Measurements from ENCODE around the gene ZNF611.
"Not testable (repeated sequence)": the region's sequence is repeated elsewhere in the genome, so short reads cannot be mapped to it uniquely, and the experiment has no call there.

ZNF611 gene

GRCh38 chr19:52742516-52742915, 7.7 kb upstream of the ZNF611 start:
- DNase-seq (ENCODE audit: low read depth, low spot score), result no peak
- in situ Hi-C loops (cut with HindIII; ENCODE audit: low sequenced_read_pairs), result no loop called here
- H3K4me3 ChIP-seq (ENCODE audit: low read depth, low read length), result no peak overlapping the region
- TF ChIP-seq CTCF (IDR thresholded peaks at IDR 0.05; ENCODE audit: low read depth, low read length), result no peak

GRCh38 chr19:52741951-52742485, 7.2 kb upstream of the ZNF611 start:
- no peak for DNase-seq (ENCODE audit: low read depth, low spot score)
- TF ChIP-seq CTCF (IDR thresholded peaks at IDR 0.05; ENCODE audit: low read depth, low read length), result no peak
- in situ Hi-C loops (cut with HindIII; ENCODE audit: low sequenced_read_pairs), result no loop called here

GRCh38 chr19:52741371-52741770, 6.5 kb upstream of the ZNF611 start:
- H3K4me3 ChIP-seq (ENCODE audit: low read depth, low read length); DNase-seq (ENCODE audit: low read depth, low spot score); in situ Hi-C loops (cut with HindIII; ENCODE audit: low sequenced_read_pairs): not testable (repeated sequence)

More at GRCh38 chr19:52741951-52742485, 7.2 kb upstream of the ZNF611 start:
- H3K4me3 ChIP-seq (ENCODE audit: low read depth, low read length), result no peak overlapping the region

GRCh38 chr19:52739576-52739975, 4.7 kb upstream of the ZNF611 start:
- in situ Hi-C loops (cut with HindIII; ENCODE audit: low sequenced_read_pairs), result no loop called here
- H3K4me3 ChIP-seq (ENCODE audit: low read depth, low read length), result no peak overlapping the region
- DNase-seq (ENCODE audit: low read depth, low spot score), result no peak
- TF ChIP-seq CTCF (IDR thresholded peaks at IDR 0.05; ENCODE audit: low read depth, low read length), result no peak

GRCh38 chr19:52735734-52736133, 890 bp upstream of the ZNF611 start:
- in situ Hi-C loops (cut with HindIII; ENCODE audit: low sequenced_read_pairs), result no loop called here
- no peak overlapping the region for H3K4me3 ChIP-seq (ENCODE audit: low read depth, low read length)
- DNase-seq (ENCODE audit: low read depth, low spot score), result peak; percentile 31
- no peak for TF ChIP-seq CTCF (IDR thresholded peaks at IDR 0.05; ENCODE audit: low read depth, low read length)

GRCh38 chr19:52734331-52734892, 432 bp downstream of the ZNF611 start:
- peak overlapping the region; percentile 96 for H3K4me3 ChIP-seq (ENCODE audit: low read depth, low read length)
- in situ Hi-C loops (cut with HindIII; ENCODE audit: low sequenced_read_pairs), result no loop called here
- TF ChIP-seq CTCF (IDR thresholded peaks at IDR 0.05; ENCODE audit: low read depth, low read length), result no peak
- DNase-seq (ENCODE audit: low read depth, low spot score), result peak; percentile 6

- in situ Hi-C loops (cut with HindIII; ENCODE audit: low sequenced_read_pairs); DNase-seq (ENCODE audit: low read depth, low spot score); H3K4me3 ChIP-seq (ENCODE audit: low read depth, low read length): not testable (repeated sequence)
Observed at GRCh38 chr19:52726051-52726450, 8.8 kb downstream of the ZNF611 start.

- H3K4me3 ChIP-seq (ENCODE audit: low read depth, low read length), result no peak overlapping the region
- TF ChIP-seq CTCF (IDR thresholded peaks at IDR 0.05; ENCODE audit: low read depth, low read length), result no peak
- in situ Hi-C loops (cut with HindIII; ENCODE audit: low sequenced_read_pairs), result no loop called here
- no peak for DNase-seq (ENCODE audit: low read depth, low spot score)
Observed at GRCh38 chr19:52725528-52725961, 9.3 kb downstream of the ZNF611 start.
